Daoy (cell line): Measurements from ENCODE around the gene APRT. TPM values are rescaled to one million over a fixed set of nuclear protein-coding genes. Genes with fewer than 3 reads are reported as not detected.
"Not testable (repeated sequence)": the region's sequence is repeated elsewhere in the genome, so short reads cannot be mapped to it uniquely, and the experiment has no call there.

Experiments
- DNase-seq: peaks from one replicate; pipeline ENCODE4 v3.0.0-alpha.2; 2015; ENCODE audit warnings: low read depth
- total RNA-seq: library from RNA; depleted of rRNA; stranded (reverse); fragments of >200 nt; shearing (Covaris generic); gene quantifications from 2 replicates; pipeline ENCODE4 v1.2.3, GENCODE V29; 2014

APRT gene
- total RNA-seq, 1 experiment from 2014 or later = 106 TPM

DNA sequence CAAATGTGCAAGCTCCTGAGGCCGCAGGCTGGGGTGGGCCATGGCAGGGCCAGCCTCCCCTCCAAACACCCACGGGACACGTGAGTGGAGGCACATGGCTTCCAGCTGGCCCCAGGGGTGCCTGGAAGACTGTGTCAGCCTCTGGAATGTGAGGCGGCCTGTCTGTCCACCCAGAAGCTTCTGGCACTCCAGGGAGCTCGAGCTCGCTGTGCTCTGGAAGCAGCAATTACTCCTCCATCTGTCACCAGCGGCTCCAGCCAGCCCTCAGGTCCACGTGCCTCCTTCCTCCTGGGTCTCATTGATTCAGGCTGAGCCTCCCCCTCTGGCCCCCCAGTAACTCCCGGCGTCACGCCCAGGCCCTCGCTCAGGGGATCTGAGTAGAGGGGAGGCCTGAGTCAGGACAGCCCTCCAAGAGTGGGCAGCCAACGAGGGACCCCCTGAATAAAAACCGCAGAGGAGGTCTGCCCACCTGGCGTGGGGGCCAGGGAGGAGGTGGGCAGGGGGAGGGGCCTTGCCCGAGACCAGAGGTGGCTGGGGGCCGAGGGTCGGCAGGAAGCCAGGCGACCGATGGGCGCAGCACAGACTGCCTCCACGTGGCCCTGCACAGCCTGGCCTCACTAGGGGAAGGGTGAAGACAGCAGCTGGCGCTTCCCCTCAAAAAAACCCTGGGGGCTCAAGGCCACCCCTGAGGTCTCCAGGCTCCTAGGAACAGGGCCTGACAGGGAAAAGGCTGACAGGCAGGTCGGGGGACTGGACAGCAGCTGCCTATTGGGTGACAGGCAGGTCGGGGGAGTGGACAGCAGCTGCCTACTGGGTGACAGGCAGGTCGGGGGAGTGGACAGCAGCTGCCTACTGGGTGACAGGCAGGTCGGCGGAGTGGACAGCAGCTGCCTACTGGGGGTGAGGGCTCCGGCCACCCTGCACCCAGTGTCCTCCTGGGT lies 38.6 kb downstream of the APRT start:
- DNase-seq = peak; percentile 89

DNA sequence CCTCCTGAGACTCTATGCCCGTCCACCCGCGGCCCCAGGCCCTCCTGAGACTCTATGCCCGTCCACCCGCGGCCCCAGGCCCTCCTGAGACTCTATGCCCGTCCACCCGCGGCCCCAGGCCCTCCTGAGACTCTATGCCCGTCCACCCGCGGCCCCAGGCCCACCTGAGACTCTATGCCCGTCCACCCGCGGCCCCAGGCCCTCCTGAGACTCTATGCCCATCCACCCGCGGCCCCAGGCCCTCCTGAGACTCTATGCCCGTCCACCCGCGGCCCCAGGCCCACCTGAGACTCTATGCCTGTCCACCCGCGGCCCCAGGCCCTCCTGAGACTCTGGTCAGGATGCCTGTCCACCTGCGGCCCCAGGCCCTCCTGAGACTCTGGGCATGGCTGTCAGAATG lies 39.9 kb downstream of the APRT start:
- not testable (repeated sequence) for DNase-seq

DNA sequence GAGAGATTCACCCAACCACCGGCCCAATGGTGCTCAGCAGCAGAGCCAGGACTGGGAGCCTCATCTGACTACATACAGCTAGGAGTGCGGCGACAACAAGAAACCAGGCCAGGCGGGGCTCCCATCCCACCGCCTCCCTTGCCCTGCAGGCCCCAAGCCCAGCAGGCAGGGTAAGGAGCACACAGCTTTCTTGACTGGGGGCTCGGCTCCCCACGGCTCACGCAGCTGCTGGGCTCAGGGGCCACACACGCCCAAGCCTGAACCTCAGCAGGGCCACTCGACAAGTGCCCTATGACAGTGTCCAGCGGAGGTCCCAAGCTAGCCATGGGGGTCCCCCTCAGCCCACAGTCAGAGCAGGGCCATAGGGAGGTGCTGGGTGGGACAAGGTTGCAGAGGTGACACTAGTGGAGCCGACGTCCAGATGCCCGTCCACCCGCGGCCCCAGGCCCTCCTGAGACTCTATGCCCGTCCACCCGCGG lies 40.4 kb downstream of the APRT start:
- no peak for DNase-seq

DNA sequence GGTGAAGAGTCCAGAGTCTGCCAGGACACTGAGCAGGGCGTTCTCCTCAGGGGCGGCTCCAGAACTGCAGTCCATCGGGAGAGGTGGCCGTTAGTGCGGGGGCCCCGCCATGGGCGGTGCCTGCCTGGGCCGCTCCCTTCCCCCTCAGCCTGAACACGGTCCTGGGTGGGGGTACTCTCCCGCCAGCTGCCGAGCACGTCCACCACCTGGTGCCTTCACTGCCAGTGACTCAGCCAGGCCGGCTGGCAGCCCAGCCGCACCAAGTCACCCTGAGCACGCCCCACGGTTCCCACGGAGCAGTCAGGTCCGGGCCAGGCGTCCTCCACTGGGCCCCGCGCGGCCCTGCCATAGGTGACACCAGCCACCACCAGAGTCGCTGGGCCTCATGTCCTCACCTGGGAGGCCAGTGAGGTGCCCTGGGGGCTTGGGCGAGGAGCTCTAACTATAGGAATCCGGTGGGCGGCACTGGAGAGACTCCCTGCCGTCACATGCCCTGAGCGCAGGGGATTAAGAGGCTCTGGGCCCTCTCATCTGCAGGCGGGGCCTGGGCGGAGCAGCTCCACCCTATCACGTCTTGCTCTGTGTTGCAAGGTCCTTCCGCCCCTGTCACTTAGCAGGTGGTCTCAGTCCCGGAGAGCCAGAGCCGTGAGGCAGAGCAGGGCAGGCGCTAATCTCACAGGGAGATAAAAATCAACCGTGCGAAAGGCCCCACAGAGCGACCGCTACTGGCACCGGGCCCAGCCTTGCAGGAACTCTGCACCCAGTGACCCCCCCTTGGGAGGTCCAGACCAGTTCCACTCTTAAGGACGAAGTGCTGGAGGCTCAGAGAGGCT lies 41.1 kb downstream of the APRT start:
- peak; percentile 95 for DNase-seq

DNA sequence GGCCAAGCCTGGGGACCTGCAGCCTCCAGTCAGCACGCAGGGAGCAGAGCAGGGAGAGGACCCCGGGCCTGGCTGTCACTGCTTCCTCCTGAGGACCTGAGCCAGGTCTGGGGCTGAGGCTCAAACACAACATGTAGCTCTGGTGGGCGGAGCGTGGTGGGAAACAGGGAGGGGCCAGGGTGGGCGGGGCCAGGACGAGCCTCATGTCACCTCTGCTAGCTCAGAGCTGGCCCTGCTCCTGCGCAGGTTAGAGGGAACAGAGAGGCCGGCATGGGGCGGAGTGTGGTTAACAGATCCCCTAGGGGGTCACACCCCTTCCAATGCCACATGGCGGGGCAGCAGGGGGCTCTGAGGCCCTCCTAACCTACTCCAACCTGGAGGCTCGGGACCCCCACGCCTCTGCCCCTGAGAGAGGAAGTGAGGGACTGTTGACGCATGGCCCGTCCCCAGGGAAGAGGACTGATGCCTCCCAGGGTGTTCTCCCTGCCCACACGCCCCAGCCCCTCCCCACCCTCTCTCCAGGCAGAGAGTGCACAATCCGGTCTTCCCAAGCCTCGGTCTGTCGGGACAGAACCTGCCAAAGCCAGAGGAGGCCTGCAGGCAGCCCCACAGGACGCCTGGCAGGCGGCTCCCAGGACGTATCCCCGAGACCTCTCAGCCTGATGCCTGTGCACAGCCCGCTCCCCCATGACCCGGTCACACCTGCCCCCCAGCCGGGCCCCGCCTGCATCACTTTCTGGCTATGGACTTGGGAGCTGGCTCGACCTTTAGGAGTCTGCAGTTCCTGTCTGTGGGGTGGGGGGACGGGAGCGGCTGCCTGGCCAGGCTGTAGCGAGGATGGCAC lies 41.9 kb downstream of the APRT start:
- peak; percentile 64 for DNase-seq

DNA sequence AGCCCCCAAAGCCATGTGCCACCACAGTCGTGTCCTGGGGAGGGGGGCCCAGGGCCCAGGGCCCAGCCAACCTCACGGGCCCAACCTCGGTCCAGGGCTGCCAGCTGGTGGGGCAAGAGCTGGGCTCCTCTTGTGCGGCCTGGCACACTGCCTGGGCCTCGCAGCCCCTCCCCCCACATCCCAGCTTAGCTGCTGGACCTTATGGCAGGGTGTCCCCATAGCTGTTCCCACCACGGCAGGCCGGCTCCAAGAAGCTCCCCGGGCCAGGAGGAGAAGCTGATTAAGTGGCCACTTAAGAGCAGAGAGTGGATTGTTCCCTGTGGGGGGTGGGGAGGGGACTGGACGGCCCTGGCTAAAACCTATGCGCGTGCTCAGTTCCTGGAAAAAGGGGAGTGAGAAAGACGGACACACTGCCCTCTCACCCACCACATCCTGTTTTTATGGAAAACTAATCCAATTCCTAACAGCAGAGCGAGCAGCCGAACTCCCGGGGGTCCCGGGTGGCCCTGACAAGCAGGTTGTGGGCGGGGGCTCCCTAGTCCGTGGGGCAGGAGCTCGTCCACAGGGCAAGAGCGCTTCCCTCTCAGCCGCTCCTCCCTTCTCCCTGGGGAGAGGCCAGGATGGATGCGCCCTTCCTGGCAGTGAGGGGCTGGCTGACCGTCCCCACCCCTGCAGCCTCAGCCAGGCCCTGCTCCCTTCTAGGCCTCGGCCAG lies 43.5 kb downstream of the APRT start:
- peak; percentile 35 for DNase-seq

DNA sequence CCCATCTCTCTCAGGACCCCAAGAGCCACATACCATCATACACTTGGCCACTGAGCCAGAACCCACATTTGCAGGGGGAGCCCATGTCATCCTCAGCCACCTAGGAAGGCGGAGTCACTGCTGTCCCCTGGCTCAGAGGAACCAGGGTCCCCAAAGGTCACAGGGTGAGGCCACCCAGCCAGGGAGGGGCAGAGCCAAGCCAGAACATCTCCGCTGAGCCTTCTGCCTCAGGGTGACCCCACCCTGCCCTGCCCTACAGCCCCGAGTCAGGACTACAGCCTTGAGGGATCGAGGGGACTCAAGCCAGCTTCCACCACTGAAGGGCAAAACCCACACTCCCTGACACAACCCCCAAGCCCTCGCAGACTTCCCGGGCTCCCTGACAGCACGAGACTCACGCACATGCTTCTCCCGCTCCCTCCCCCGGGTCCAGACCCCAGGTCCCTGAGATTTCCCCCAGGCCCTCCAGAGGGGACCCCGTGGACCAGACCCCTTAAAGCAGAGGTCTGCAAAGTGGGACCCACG lies 44.1 kb downstream of the APRT start:
- no peak for DNase-seq

DNA sequence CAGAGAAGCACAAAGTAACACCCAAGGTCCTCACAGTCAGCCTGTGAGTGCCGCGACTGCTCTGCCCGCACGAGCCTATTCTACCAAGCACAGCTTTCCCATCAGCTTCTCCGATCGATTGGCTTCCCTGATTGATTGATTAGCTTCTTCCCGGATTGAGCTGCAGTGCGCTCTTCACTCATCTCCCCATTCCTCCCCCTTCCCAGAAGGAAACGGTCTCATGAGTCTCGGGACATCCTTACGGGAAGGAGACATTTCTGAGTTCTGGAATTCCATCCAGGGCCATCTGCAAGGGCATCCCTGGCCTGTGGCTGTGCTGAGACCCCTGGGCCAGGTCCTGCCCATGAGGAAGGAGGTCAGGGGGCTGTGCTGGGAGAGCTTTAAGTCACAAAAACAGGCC lies 44.8 kb downstream of the APRT start:
- no peak for DNase-seq

DNA sequence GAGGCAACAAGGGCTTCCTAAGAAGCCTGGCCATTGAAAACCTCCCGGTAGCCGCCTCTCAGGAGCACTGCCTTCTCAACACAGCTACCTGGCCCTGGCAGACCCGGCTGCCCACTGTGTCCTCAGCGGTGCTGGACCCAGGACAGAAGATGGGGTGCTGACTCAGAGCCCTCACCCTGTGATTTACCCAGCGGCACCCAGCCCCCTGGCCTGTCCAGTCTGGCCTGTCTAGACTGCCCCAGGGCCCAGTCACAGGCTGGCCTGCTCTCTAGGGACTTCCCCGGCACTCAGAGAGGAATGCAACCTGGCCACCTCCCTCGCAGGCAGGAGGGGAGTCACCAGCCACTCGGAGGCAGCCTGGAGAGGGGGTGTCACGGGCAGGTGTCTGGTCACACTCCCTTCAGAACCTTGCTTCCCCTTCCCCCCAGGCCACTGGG lies 46.8 kb downstream of the APRT start:
- peak; percentile 30 for DNase-seq

DNA sequence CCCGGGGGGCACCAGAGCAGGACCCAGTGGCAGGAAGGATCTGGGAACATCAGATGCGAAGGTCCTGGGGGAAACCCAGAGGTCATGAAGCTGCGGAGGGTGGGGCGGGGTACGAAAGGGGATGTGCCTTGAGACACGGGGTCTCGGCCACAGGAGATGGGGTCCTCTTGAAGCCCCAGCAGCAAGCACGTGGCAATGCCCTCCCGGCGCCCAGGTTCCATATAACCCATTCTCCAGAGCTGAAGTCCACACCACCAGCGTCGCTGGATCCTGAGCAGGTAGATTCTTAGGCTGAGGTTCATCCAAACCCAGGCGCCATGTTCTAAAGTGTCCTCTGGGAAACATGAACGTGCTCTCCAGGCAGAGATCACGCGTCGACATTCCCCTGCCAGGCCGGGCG lies 47.6 kb downstream of the APRT start:
- no peak for DNase-seq

DNA sequence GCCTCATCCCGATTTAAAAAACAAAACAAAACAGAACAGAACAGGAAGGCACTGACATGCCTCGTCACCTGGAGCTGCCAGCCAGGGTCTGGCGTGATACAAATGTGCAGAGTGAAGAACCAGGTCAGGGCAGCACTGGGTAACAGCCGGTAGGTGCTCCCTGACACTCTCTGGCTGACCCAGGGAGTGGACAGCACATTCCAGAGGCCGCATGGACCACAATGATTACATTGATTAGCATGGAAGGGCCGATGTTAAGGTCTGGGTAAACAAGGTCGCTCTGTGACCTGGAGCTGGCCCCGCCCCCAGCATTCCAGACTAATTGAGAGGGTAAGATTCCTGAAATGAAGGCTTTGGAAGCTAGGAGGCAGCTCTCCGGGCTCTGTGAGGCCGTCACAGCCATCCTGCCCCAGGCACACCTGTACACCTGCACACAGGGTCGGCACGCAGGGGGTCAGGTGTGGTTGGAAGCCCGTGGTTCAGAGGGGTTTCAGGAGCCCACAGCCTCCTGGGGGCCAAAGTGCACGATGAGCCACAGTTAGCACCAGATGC lies 48.1 kb downstream of the APRT start:
- no peak for DNase-seq

DNA sequence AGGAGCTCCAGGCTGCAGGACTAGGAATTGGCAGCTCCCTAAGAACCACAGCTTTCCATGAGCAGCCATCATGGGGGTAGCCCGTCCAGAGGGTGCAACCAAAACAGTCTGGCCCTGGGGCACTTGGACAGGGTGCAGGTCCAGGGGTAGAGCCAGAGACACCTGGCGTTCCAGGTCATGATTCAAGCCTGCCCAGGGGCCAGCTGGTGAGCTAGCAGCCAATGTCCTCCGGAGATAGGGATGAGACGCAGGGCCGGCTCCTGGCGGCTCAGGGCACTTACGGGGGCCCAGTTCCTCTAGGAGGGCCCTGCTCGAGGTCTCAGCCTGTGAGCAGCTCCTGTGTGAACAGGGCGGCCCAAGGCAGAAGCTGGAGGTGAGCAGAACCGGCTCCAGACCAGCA lies 48.8 kb downstream of the APRT start:
- DNase-seq = no peak

DNA sequence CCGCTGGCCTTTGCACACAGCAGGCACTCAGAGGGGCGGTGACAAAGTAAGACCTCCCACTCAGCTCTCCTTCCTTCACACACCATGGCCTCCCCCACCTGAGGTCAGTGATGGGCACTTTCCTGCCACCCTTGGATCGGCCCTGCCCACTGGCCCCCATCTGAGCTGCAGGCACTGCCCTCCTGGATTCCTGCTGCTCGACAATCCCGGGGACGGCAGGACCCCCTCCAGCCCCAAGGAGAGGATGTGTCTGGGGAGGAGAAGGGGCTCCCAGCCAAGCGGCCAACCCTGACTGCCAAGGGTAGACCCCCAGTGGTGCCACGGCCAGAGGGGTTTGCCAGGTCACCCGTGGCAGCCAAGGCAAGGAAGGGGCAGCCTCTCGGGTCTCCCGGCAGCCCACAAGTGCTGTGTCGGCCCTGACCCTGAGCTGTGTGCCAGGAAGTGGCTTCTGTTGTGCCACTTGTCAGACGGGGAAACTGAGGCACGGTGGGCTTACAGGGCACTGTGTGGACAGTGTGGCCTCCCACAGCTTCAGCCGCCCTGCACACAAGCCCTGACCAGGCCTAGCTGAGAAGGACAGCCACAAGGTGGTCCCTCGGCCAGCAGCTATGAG lies 49.4 kb downstream of the APRT start:
- no peak for DNase-seq

DNA sequence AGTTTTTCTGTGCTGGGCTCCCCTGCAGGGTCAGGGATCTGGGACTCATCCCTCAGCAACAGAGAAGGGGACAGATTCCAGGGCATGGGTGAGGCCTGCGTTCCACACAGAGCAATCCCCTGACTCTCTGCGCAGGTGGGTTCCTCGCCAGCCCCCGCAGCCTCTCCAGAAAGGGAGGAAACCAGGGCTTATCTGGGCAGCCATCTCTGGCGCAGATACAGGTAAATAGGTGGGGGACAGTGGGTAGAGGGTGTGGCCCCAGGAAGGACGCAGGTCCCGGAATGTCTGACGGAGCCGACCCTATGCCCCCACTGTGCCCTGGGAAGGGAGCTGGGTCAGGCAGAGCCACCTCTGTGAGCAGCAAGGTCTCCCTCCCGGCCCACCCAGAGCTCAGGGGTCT lies 49.9 kb downstream of the APRT start:
- DNase-seq = no peak

DNA sequence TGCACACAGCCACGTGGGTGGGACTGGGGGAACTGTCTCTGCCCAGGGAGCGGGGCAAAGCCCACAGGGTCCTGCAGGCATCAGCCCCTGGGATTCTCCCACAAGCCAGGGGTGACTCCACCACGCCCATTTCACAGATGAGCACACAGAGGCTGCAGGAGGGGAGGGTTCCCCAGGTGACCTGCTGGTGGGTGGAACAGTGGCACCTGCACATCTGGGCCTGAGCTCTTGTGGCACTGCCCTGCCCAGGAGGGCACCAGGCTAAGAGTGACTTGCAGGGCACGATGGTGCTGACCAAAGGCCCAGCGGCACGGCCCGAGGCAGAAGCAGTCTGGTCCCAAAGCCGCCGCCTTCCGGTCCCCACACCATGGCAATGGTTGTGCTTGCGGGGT lies 50.6 kb downstream of the APRT start:
- no peak for DNase-seq

DNA sequence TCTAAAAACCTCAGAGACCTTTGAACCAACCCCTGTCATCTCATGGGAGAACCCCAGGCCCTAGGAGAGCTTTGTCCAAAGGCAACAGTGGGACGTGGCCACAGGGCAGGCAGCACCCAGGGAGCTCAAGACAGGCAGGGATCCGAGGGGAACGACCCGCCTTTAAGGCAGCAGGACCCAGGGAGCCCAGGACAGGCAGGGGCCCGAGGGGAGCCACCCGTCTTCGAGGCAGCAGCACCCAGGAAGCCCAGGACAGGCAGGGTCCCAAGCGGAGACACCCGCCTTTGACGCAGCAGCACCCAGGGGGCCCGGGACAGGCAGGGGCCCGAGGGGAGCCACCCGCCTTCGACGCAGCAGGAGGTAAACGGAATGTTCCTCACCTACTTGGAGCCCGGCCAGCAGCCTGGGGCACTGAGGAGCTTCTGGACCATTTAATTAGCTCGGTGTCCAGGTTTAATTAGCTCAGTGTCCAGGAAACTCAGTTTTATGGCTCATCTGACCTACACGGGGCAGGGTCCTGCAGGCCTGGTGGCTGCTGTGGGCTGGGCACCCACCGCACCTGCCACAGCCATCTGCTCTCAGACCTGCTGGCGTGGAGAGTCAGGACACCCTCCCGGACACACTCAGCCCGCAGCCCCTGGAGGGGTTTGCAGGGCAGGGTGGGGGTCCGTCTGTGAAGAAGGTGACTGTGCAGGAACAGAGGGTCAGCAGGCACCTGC lies 51.1 kb downstream of the APRT start:
- no peak for DNase-seq

DNA sequence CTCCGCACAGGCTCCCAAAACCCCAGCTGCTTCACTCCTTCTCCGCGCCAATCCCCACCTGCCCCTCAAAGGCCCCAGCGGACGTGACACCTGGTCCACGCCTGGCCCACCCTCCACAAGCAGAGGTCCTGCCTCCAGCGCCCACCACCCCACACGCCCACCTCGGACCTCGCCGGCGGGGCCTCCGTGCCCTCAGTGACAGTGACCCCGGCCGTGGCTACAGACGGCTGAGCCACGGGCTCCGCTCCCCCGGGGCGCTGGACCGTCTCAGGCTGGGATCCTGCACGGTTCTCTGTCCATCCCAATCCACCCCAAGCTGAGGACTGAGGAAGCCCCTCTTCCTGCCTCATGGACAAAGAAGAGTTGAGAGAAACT lies 51.8 kb downstream of the APRT start:
- DNase-seq = no peak
